B cell (primary cell): Measurements from ENCODE around the gene EGFL6.

Experiments used
- EZH2 ChIP-seq: IDR thresholded peaks from 2 replicates; pipeline ENCODE4 v1.6.1; 2012; ENCODE audit warnings: borderline replicate concordance, low read depth, mild to moderate bottlenecking, moderate library complexity, low read length; ENCODE audit not compliant: insufficient read depth, poor library complexity, severe bottlenecking
- TF ChIP-seq, protein P1 (sequence below): fragments of 200-600 bp; IDR thresholded peaks from one replicate; pipeline ENCODE4 v1.8.0; 2022; ENCODE audit warnings: antibody characterized with exemption, mild to moderate bottlenecking

DNA sequence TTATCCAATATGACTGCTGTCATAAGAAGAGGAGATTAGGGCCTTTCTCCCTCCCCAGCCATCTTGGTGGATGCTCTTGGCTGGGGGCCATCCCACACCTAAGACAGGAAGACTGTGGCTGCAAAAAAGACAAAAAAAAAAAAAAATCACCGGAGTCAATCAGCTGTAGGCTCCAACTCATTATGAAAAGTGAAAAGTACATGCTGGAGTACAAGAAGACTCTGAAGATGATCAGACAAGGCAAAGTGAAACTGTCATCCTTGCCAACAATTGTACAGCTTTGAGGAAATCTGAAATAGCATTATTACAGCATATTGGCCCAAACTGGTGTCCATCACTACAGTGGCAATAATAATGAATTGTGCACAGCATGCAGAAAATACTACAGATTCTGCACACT lies 5.2 kb downstream of the EGFL6 start:
- TF ChIP-seq, protein P1, sequence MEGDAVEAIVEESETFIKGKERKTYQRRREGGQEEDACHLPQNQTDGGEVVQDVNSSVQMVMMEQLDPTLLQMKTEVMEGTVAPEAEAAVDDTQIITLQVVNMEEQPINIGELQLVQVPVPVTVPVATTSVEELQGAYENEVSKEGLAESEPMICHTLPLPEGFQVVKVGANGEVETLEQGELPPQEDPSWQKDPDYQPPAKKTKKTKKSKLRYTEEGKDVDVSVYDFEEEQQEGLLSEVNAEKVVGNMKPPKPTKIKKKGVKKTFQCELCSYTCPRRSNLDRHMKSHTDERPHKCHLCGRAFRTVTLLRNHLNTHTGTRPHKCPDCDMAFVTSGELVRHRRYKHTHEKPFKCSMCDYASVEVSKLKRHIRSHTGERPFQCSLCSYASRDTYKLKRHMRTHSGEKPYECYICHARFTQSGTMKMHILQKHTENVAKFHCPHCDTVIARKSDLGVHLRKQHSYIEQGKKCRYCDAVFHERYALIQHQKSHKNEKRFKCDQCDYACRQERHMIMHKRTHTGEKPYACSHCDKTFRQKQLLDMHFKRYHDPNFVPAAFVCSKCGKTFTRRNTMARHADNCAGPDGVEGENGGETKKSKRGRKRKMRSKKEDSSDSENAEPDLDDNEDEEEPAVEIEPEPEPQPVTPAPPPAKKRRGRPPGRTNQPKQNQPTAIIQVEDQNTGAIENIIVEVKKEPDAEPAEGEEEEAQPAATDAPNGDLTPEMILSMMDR = no peak
- TF ChIP-seq EZH2 = no peak
